ENCODE data around the gene EHF. TPM values are rescaled to one million over a fixed set of nuclear protein-coding genes. Genes with fewer than 3 reads are reported as not detected.

EHF gene
- total RNA-seq, 4 donors from 2014 or later: 0.09 to 0.85 TPM; not detected in 2

GRCh38 chr11:34668583-34669053 is 47.7 kb downstream of the EHF start:
- in situ Hi-C loops (cut with MboI; ENCODE audit: low sequenced_read_pairs in 4 of 4): no loop called here
- no peak overlapping the region for H3K27ac ChIP-seq
- intact Hi-C loops (cut with DNase I; ENCODE audit: low total_unique reads): no loop called here
- no peak for DNase-seq
- no peaks in the 10 kb centered on the region for H3K27me3 ChIP-seq
- ATAC-seq: no peak
- TF ChIP-seq, protein P1, sequence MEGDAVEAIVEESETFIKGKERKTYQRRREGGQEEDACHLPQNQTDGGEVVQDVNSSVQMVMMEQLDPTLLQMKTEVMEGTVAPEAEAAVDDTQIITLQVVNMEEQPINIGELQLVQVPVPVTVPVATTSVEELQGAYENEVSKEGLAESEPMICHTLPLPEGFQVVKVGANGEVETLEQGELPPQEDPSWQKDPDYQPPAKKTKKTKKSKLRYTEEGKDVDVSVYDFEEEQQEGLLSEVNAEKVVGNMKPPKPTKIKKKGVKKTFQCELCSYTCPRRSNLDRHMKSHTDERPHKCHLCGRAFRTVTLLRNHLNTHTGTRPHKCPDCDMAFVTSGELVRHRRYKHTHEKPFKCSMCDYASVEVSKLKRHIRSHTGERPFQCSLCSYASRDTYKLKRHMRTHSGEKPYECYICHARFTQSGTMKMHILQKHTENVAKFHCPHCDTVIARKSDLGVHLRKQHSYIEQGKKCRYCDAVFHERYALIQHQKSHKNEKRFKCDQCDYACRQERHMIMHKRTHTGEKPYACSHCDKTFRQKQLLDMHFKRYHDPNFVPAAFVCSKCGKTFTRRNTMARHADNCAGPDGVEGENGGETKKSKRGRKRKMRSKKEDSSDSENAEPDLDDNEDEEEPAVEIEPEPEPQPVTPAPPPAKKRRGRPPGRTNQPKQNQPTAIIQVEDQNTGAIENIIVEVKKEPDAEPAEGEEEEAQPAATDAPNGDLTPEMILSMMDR (IDR thresholded peaks at IDR 0.05 in 4 of 5, conservative IDR thresholded peaks at IDR 0.05 in 1 of 5): no peak
- no peak for TF ChIP-seq POLR2A (IDR thresholded peaks at IDR 0.05)
- H3K4me1 ChIP-seq: no peaks in the 10 kb centered on the region
- H3K4me3 ChIP-seq: no peak overlapping the region
- no peaks in the 10 kb centered on the region for H3K36me3 ChIP-seq
- no peaks in the 10 kb centered on the region for H3K9me3 ChIP-seq

DNA sequence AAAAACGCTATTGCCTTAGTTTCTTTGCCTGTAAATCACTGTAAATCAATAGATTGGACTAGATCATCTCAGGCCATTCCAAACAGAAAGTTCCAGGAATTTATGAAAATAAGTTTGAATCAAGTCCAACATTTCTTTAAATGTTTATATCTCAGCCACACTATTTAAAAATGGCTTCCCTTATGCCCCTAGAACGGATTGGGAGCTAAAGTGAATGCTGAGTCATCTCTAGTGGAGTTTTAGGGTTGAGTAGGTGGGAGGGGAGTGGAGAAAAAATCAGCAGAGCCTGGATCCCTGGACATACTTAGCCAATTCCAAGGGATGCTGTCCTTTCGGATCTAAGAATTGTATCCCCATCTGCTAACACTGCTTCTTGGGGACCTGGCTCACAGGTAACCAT is 48.6 kb downstream of the EHF start:
- no peak overlapping the region for H3K27ac ChIP-seq
- TF ChIP-seq POLR2A (IDR thresholded peaks at IDR 0.05): no peak
- TF ChIP-seq, protein P1 (IDR thresholded peaks at IDR 0.05 in 4 of 5, conservative IDR thresholded peaks at IDR 0.05 in 1 of 5): no peak
- H3K36me3 ChIP-seq: no peaks in the 10 kb centered on the region
- ATAC-seq: no peak
- DNase-seq: no peak
- intact Hi-C loops (cut with DNase I; ENCODE audit: low total_unique reads) (no loop called here), in situ Hi-C loops (cut with MboI; ENCODE audit: low sequenced_read_pairs in 4 of 4) (no loop called here)
- no peaks in the 10 kb centered on the region for H3K4me1 ChIP-seq
- no peaks in the 10 kb centered on the region for H3K9me3 ChIP-seq
- no peaks in the 10 kb centered on the region for H3K27me3 ChIP-seq
- H3K4me3 ChIP-seq: no peak overlapping the region

DNA sequence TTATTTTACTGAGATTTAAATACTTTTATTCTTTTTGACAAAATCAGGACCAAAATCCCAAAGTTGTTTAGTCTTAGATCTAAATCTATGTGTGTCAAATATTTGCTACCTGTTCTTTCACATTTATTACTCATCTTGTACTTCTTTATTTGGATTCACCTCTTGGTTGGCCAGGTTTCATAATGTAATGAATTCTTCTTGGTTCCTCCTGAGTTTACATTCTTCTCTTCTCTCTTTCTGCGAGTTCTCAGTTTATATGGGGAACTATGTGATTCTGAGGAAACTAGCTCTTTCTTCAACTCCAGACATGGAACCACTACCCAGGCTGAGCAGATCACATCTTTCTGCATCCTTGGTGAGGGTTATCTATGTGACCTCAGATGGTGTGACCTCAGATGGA is 50.2 kb downstream of the EHF start:
- Histone ChIP-seq H3K27me3 (no peaks in the 10 kb centered on the region), H3K4me3 (no peak overlapping the region), H3K9me3 (no peaks in the 10 kb centered on the region), H3K36me3 (no peaks in the 10 kb centered on the region), H3K27ac (no peak overlapping the region), H3K4me1 (no peaks in the 10 kb centered on the region)
- in situ Hi-C loops (cut with MboI; ENCODE audit: low sequenced_read_pairs in 4 of 4): no loop called here
- intact Hi-C loops (cut with DNase I; ENCODE audit: low total_unique reads): no loop called here
- DNase-seq (no peak), ATAC-seq (no peak)
- TF ChIP-seq, protein P1 (IDR thresholded peaks at IDR 0.05 in 4 of 5, conservative IDR thresholded peaks at IDR 0.05 in 1 of 5): no peak
- no peak for TF ChIP-seq POLR2A (IDR thresholded peaks at IDR 0.05)

- intact Hi-C loops (cut with DNase I; ENCODE audit: low total_unique reads) (no loop called here), in situ Hi-C loops (cut with MboI; ENCODE audit: low sequenced_read_pairs in 4 of 4) (no loop called here)
- Histone ChIP-seq H3K27ac (no peak overlapping the region), H3K36me3 (no peaks in the 10 kb centered on the region), H3K4me1 (no peaks in the 10 kb centered on the region), H3K9me3 (no peaks in the 10 kb centered on the region), H3K4me3 (no peak overlapping the region), H3K27me3 (no peaks in the 10 kb centered on the region)
- no peak for DNase-seq
- TF ChIP-seq POLR2A (IDR thresholded peaks at IDR 0.05): no peak
- TF ChIP-seq, protein P1 (IDR thresholded peaks at IDR 0.05 in 4 of 5, conservative IDR thresholded peaks at IDR 0.05 in 1 of 5): no peak
- no peak for ATAC-seq
Observed at GRCh38 chr11:34671946-34672345, 51.1 kb downstream of the EHF start.

GRCh38 chr11:34674038-34674437 is 53.1 kb downstream of the EHF start:
- TF ChIP-seq, protein P1 (IDR thresholded peaks at IDR 0.05 in 4 of 5, conservative IDR thresholded peaks at IDR 0.05 in 1 of 5): no peak
- no peak for TF ChIP-seq POLR2A (IDR thresholded peaks at IDR 0.05)
- Histone ChIP-seq H3K27ac (no peak overlapping the region), H3K9me3 (no peaks in the 10 kb centered on the region), H3K4me1 (no peaks in the 10 kb centered on the region), H3K4me3 (no peak overlapping the region), H3K27me3 (no peaks in the 10 kb centered on the region), H3K36me3 (no peaks in the 10 kb centered on the region)
- in situ Hi-C loops (cut with MboI; ENCODE audit: low sequenced_read_pairs in 4 of 4): no loop called here
- intact Hi-C loops (cut with DNase I; ENCODE audit: low total_unique reads): no loop called here
- ATAC-seq (no peak), DNase-seq (no peak)
